HG03575 (cell line): ENCODE data around the gene MDM4.

Experiments used
- ATAC-seq: cut with Tn5 transposase; IDR thresholded peaks from one replicate; pipeline ENCODE4 v1.9.1; 2021; ENCODE audit not compliant: unreplicated experiment, insufficient number of reproducible peaks, low FRiP score; ENCODE audit errors: extremely low read depth

The MDM4 gene

GRCh38 chr1:204516180-204516879 lies at the start of gene MDM4:
Gene MDM4, plus strand, starts transcription at chr1:204516406. Its CDS starts 9,113 bp downstream, at chr1:204525519.
- ATAC-seq = no peak

DNA sequence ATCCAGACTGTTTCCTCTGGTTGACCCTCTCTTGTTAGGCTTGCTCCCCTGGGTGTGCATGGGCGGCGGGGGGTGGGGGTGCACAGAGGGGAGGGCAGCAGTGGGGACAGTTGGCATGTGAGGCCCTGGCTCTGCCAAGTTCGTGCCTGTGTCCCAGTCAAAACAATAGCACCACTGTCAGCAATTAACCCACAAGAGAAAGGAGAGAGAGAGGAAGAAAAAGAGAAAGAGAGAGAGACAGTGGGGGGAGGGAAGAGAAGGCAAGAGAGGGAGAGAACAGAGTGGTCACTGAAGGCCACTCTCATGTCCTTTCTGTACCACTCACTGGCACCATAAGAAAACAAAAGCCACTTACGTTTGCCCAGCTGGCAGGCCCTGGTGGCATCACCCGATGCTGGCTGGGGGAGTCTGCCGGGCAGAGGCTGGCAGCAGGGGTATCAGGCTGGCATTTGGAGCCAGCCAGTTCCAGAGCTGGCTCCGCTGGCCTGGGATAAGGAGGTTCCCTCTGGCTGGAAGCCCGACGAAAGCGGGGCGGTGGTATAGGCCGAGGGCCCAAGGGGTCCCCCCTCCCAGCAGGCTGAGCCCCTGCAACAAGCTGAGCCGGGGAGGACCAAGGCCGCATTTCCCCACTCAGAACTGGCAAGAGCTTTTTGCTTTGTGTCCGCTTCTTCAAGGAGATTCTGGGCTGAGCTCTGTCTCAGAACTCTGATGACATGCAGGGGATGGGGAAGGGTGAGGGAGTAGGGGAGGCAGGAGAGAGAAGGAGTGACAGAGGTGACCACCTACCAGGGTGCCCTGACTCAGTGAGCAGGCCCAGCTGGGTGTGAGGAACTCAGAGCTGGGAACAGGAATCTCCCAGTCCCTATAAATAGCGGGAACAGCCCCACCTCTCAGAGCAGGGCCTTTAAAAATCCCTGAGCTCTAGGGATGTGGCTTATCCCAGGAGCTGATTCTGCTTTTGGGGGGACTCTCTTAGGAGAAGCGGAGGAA lies 49.5 kb upstream of the MDM4 start:
- no peak for ATAC-seq

- ATAC-seq = no peak
Measured at GRCh38 chr1:204468206-204468605, 48.0 kb upstream of the MDM4 start.

DNA sequence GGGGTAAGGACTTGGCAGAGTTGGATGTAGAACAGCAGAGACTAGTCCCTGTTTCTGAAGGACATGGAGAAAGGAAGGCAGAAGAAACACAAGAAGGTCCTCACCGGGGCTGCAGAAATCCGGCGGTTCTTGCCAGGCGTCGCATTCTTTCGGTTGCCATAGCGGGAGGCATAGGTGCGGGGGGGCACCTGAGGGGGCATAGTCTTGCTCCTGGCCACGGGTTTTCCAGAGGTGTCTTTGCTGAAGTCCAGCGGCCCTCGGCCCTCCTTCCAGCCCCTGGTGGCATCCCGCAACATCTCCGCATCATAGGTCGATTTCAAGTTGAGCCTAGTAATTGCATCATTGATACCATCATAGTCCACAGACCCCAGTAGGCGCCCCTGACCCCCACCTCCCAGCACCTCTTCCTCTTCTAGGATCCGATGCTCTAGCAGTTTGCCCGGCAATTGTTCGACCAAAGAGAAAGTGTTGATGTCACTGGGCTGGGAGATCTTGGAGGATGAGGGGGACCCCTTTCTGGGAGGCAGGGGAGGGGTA lies 47.4 kb upstream of the MDM4 start:
- ATAC-seq = no peak

DNA sequence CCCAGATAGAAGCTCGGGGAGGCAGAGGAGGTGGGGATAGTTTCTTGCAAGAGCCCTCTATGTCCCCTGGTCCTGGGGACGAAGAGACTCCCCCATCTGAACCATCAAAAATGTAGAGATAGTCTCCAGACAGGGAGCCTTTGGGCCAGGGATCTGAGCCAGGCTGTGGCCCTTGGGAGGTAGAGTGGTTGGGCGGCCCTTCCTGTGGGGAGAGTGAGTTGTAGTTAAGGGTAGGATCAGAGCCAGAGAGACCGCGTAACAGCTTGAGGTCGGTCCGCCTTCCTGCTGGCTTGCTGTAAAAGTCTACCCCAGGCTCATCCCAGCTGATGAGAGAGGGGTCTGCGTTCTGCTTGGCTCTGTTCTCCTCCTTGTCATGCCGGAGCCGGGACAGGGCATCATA lies 46.9 kb upstream of the MDM4 start:
- no peak for ATAC-seq

DNA sequence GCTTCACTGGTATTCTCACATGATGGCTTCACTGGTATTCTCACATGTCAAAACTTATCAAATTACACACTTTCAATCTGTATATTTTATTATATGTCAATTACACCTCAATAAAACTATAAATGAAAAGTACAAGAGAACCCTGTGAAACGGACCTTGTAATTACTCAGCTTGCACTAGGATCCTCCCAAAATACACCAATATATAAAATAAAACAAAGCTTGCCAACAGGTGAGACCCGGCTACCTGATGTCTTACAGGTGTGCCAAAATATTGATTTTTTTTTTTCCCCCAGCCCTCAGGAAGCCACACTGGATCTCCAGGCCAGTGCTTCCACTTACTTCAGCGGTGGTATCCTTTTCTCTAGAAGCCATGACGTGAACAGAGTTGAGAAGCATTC lies 44.5 kb upstream of the MDM4 start:
- no peak for ATAC-seq

DNA sequence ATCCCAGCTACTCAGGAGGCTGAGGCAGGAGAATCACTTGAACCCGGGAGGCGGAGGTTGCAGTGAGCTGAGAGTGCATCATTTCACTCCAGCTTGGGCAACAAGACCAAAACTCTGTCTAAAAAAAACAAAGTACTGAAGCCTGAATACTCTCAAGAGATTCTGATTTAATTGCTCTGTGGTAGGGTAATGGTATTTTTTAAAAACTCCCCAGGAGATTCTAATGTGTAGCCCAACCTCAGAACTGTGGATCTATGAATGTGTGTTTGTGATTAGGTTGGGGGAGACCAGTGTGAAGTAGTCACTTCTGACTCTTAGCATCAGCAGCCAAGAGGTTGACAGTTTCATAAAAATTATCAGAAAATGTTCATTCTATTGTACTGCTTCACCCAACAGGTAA lies 43.5 kb upstream of the MDM4 start:
- ATAC-seq = no peak

- no peak for ATAC-seq
Measured at GRCh38 chr1:204473400-204473965, 42.7 kb upstream of the MDM4 start.

- no peak for ATAC-seq
Measured at GRCh38 chr1:204475656-204476432, 40.4 kb upstream of the MDM4 start.

DNA sequence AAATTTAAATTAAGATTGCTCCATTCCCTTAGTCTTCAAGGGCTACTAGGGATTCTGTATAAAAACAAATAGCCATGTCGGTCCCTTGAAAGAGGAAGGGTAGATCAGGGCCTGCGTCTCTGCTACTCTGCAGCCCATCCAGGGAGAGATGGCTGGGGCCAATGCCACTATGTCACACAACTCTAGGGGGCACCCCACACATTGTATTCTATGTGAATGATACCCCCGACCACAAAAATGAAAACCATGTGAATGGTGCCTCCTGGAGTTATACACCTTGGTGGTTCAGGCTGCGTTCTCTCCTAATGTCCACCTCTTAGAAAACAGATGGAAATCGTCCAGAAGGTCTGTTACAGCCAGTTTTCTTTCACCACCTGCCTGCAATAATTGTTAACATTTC lies 39.6 kb upstream of the MDM4 start:
- no peak for ATAC-seq

DNA sequence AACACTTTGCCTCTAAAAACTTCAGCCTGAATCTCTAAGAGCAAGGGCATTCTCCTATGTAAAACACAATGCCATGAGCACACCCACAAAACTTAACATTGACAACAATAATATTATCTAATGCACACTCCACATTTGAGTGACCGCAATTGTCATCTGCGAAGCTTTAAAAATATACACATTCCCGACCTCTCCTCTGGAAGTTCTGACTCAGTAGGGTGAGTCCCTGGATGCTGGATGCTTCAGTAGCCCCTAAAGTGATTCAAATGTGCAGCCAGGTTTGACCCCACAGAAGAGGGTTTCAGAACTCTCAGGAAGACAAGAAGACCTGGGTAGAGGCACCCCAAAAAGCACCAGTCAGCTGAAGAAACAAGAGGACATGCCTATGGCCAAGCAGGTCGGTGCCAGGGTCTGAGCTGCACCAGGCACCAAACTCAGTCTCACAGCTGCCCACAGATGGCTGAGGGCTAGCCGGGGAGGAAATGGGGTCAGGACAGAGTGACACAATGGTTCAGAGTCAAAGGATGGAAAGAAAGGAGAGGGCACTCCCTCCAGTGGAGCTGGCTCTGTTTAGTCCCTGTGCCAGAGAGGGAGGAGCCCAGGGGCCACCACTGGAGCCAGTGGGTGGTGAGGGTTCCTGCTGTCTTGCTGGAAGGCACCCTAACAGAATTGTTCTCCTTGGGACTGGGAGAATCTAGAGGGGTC lies 39.0 kb upstream of the MDM4 start:
- ATAC-seq = no peak

DNA sequence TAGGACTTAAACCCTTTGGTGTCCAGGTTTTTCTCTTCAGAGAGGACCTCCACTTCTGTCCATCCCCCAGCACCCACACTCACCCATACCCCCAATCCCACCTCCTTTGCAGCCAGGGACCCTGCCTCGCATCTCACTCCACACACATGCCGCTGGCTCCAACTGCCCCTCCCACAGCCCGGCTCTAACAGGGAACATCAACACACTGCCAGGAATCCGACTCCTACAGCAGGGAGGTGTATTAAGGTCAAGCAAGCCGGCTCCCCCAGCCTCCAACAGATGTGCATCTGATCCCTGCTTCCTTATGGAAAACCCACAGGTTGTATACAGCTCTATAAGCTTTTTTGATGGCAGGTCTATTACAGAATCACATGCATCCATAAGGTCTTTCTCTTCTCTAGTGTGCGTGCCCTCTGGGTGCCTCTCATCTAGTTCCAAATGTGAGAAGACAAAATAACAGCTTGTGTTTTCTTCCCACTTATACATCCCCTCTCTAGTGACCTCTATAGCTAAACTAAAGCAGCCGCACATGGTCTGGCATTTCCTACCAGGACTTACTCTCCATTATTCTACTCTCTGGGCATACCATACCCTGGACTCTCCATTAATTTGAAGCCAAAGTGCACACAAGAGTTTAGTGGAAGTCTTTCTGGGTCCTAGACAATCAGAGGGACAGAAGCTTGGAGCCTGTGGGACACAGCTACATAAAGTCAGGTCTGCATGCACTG lies 37.9 kb upstream of the MDM4 start:
- ATAC-seq = no peak

GRCh38 chr1:204478921-204479320 lies 37.3 kb upstream of the MDM4 start:
- ATAC-seq = no peak

GRCh38 chr1:204479387-204480136 lies 36.6 kb upstream of the MDM4 start:
- ATAC-seq = no peak

- ATAC-seq = no peak
Measured at GRCh38 chr1:204480515-204480914, 35.7 kb upstream of the MDM4 start.

DNA sequence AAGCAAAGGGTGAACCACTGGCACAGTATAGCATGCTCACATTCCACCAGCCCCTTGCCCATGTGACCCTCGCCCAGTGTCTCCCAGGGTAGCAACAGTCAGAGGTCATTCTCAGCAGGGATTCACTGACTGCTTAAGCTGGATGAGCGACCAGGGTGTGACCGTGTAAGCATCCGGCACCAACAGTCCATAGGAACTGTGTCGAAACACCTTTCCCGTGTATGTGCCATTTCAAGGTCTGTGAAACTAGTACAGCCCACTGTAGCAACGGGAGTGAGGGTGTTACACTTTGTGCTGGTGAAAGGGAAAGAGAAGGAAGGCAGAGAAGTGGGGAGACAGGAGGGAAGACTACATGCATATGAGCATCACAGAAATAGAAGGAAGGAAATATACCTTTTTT lies 32.4 kb upstream of the MDM4 start:
- no peak for ATAC-seq
